Thyroid gland (tissue), 4 donors: ENCODE measurements around the gene HTR7.

ENCODE experiments used
- POLR2A ChIP-seq, 2 donors: fragments of 450-650 bp; IDR thresholded peaks; one replicate each; pipeline ENCODE4 v1.6.1; 2017; ENCODE audit warnings: antibody characterized with exemption in 2 of 2, mild to moderate bottlenecking in 2 of 2, moderate library complexity in 1 of 2
- TF ChIP-seq, protein P1 (sequence below), 6 experiments: fragments of 200-600 bp in 3 of 6; fragments of 450-650 bp in 3 of 6; sonication (generic) in 3 of 6; IDR thresholded peaks; one replicate each; pipeline ENCODE4 v1.5.1; 2016 to 2019; ENCODE audit warnings: antibody characterized with exemption in 6 of 6, mild to moderate bottlenecking in 2 of 6, inconsistent platforms in 1 of 6, moderate library complexity in 1 of 6

DNA sequence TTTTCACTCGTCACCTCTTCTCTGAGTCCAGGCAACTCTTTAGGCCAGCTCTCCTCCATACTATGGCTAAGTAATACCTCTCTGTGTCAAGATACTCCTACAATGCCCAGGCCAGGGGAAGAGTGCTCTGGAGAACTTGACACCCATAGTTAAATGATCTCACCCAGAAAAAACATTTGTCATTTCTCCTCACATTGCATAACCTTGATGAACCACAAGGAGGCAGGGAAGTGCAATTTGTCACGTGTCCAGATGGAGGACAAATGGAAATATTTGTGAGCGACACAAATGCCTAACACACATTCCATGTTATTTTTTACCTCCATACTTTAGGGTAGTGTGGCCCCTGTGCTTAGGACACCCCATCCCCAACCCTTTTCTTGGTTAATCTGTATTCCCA, 78.3 kb downstream of the HTR7 start:
- TF ChIP-seq, protein P1, sequence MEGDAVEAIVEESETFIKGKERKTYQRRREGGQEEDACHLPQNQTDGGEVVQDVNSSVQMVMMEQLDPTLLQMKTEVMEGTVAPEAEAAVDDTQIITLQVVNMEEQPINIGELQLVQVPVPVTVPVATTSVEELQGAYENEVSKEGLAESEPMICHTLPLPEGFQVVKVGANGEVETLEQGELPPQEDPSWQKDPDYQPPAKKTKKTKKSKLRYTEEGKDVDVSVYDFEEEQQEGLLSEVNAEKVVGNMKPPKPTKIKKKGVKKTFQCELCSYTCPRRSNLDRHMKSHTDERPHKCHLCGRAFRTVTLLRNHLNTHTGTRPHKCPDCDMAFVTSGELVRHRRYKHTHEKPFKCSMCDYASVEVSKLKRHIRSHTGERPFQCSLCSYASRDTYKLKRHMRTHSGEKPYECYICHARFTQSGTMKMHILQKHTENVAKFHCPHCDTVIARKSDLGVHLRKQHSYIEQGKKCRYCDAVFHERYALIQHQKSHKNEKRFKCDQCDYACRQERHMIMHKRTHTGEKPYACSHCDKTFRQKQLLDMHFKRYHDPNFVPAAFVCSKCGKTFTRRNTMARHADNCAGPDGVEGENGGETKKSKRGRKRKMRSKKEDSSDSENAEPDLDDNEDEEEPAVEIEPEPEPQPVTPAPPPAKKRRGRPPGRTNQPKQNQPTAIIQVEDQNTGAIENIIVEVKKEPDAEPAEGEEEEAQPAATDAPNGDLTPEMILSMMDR (IDR thresholded peaks at IDR 0.05) = no peak
- TF ChIP-seq POLR2A (IDR thresholded peaks at IDR 0.05) = no peak
